Panc1 (cell line): Measurements from ENCODE around the gene PRKACA. TPM values are rescaled to one million over a fixed set of nuclear protein-coding genes. Genes with fewer than 3 reads are reported as not detected.

ENCODE experiments used
- ATAC-seq: fragments of 200-7000 bp; cut with Tn5 transposase; 2 replicates; pipeline ENCODE4 v1.9.1; 2020; ENCODE audit warnings: mild to moderate bottlenecking, moderate library complexity
- BruUV-seq: library from RNA; stranded (reverse); fragments of 400-500 nt; replicated peaks from 2 replicates; lab custom pipeline; 2021; lab: Mats Ljungman, UMichigan
- CTCF ChIA-PET: fragments of 300-600 bp; sonication (Branson Sonifier 250); formaldehyde crosslinking; loops from one replicate; lab custom pipeline; 2022; ENCODE audit warnings: antibody characterized with exemption; lab: Charles Lee
- POLR2A ChIA-PET: fragments of 300-600 bp; sonication (Branson Sonifier 250); formaldehyde crosslinking; loops from one replicate; lab custom pipeline; 2022; ENCODE audit warnings: antibody characterized with exemption; lab: Charles Lee
- DNase-seq: peaks from one replicate; pipeline ENCODE4 v3.0.0-alpha.2; 2010; ENCODE audit warnings: low read depth, low spot score
- H3K27ac ChIP-seq: 2 replicates; pipeline ENCODE4 v1.5.1; 2011; ENCODE audit warnings: mild to moderate bottlenecking, low read length, inconsistent platforms
- H3K27me3 ChIP-seq: fragments of 200-500 bp; sonication (Bioruptor generic); 2 replicates; pipeline ENCODE4 v1.6.0; 2014; ENCODE audit warnings: low read length, inconsistent platforms; ENCODE audit not compliant: control insufficient read depth, insufficient read depth
- H3K36me3 ChIP-seq: fragments of 200-500 bp; sonication (Bioruptor generic); 2 replicates; pipeline ENCODE4 v1.5.1; 2014; ENCODE audit warnings: inconsistent platforms, mild to moderate bottlenecking, low read length, moderate library complexity; ENCODE audit not compliant: control insufficient read depth, insufficient read depth
- H3K4me1 ChIP-seq: 2 replicates; pipeline ENCODE4 v1.5.1; 2011; ENCODE audit warnings: inconsistent platforms, mild to moderate bottlenecking, low read length, moderate library complexity; ENCODE audit not compliant: control insufficient read depth, insufficient read depth
- H3K4me3 ChIP-seq, 2 experiments: 2 replicates each; pipeline ENCODE4 v1.5.1; 2011 to 2012; ENCODE audit warnings: low read depth in 2 of 2, low read length in 2 of 2, mild to moderate bottlenecking in 2 of 2, inconsistent platforms in 1 of 2, moderate library complexity in 1 of 2
- H3K9me3 ChIP-seq: fragments of 200-500 bp; sonication (Bioruptor generic); 2 replicates; pipeline ENCODE4 v1.5.1; 2014; ENCODE audit warnings: low read depth, mild to moderate bottlenecking, inconsistent platforms, low read length, moderate library complexity; ENCODE audit not compliant: control insufficient read depth, insufficient read depth
- CTCF ChIP-seq: fragments of 450-650 bp; IDR thresholded peaks from 2 replicates; pipeline ENCODE4 v1.5.1; 2017; ENCODE audit warnings: mild to moderate bottlenecking
- POLR2AphosphoS5 ChIP-seq: IDR thresholded peaks from 2 replicates; pipeline ENCODE4 v1.6.1; 2012; ENCODE audit warnings: mild to moderate bottlenecking, low read depth, low read length, moderate library complexity
- SIN3A ChIP-seq: IDR thresholded peaks from 2 replicates; pipeline ENCODE4 v1.6.1; 2012; ENCODE audit warnings: low read depth, mild to moderate bottlenecking, low read length, moderate library complexity, borderline replicate concordance; ENCODE audit not compliant: insufficient read depth
- TCF7L2 ChIP-seq: IDR thresholded peaks from 2 replicates; pipeline ENCODE4 v1.6.1; 2011; ENCODE audit warnings: mild to moderate bottlenecking, low read depth, low read length, inconsistent platforms
- in situ Hi-C: cut with HindIII; loops from 2 replicates; pipeline ENCODE4 v1.10.0; 2016; ENCODE audit warnings: low sequenced_read_pairs, low pct_unique_long_range_greater_than_20kb
- intact Hi-C: fragments of 100-400 bp; cut with micrococcal nuclease; formaldehyde crosslinking; loops from one replicate; pipeline ENCODE4 v1.10.0; 2022; ENCODE audit not compliant: unreplicated experiment
- total RNA-seq: library from RNA; stranded (reverse); gene quantifications from one replicate; pipeline ENCODE4 v1.2.1, GENCODE V29; 2021; ENCODE audit not compliant: unreplicated experiment
- TF ChIP-seq, protein P1 (sequence below), 2 experiments: IDR thresholded peaks; 2 replicates each; pipeline ENCODE4 v1.6.1; 2011 to 2012; ENCODE audit warnings: low read depth in 2 of 2, control low read depth in 1 of 2, low read length in 1 of 2, mild to moderate bottlenecking in 1 of 2, moderate library complexity in 1 of 2; ENCODE audit not compliant: insufficient read depth in 1 of 2

Gene PRKACA
- total RNA-seq, 1 experiment from 2014 or later: 70.8 TPM

DNA sequence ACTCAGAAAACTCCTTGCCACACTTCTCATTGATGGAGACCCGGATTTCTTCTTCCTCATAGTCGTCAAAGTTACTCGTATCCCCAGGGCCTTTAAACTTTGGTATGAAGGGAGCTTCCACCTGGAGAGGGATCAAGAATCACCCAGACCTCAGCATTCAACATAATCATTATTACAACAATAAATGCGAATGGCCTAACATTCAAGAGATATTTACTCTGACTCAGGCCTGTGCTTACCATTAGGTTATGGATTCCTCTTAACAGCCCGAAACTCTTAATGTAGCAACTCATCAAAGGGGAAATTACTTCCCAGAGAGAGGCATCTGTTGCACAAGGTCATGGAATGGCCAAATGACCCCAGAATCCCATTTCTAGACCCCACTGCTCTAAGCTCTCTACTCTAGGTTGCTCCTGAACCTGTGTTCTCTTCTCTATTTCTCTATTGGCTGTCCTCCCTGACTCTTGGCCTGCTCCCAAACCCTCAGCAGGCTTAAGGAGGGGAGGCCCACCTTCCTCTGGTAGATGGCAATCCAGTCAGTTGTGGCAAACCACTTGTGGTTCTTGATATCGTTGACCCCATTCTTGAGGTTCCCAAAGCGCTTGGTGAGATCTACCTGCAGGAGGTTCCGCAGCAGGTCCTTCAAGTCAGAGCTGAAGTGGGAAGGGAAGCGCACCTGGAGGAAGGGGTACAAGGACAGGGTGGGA, 24.3 kb downstream of the PRKACA start:
- peaks cover 4% of the 10 kb centered on the region for H3K4me1 ChIP-seq
- POLR2A ChIA-PET: interaction anchor here (0.6 kb wide), 1 partner anchor 12 kb away, joined by 10 read pairs; no protein-coding TSS in a partner anchor
- H3K27me3 ChIP-seq: no peaks in the 10 kb centered on the region
- in situ Hi-C loops: no loop called here
- H3K36me3 ChIP-seq: no peaks in the 10 kb centered on the region; the same call in 1 of the 2 replicates
- H3K27ac ChIP-seq: no peak overlapping the region
- no peak for DNase-seq
- intact Hi-C loops: no loop called here
- H3K4me3 ChIP-seq: no peak overlapping the region
- CTCF ChIA-PET: no interaction called here
- no peak for ATAC-seq
- peaks cover 3% of the 10 kb centered on the region; the same call in 1 of the 2 replicates for H3K9me3 ChIP-seq
- BruUV-seq: no TSS peak
- TF ChIP-seq TCF7L2 (no peak), SIN3A (no peak), POLR2AphosphoS5 (peak; percentile 33; the same call in 1 of the 2 replicates)
- TF ChIP-seq, protein P1, sequence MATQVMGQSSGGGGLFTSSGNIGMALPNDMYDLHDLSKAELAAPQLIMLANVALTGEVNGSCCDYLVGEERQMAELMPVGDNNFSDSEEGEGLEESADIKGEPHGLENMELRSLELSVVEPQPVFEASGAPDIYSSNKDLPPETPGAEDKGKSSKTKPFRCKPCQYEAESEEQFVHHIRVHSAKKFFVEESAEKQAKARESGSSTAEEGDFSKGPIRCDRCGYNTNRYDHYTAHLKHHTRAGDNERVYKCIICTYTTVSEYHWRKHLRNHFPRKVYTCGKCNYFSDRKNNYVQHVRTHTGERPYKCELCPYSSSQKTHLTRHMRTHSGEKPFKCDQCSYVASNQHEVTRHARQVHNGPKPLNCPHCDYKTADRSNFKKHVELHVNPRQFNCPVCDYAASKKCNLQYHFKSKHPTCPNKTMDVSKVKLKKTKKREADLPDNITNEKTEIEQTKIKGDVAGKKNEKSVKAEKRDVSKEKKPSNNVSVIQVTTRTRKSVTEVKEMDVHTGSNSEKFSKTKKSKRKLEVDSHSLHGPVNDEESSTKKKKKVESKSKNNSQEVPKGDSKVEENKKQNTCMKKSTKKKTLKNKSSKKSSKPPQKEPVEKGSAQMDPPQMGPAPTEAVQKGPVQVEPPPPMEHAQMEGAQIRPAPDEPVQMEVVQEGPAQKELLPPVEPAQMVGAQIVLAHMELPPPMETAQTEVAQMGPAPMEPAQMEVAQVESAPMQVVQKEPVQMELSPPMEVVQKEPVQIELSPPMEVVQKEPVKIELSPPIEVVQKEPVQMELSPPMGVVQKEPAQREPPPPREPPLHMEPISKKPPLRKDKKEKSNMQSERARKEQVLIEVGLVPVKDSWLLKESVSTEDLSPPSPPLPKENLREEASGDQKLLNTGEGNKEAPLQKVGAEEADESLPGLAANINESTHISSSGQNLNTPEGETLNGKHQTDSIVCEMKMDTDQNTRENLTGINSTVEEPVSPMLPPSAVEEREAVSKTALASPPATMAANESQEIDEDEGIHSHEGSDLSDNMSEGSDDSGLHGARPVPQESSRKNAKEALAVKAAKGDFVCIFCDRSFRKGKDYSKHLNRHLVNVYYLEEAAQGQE (IDR thresholded peaks at IDR 0.05; ENCODE audit: insufficient read depth in 1 of 2, low read depth in 2 of 2, low read length in 1 of 2): no peak

DNA sequence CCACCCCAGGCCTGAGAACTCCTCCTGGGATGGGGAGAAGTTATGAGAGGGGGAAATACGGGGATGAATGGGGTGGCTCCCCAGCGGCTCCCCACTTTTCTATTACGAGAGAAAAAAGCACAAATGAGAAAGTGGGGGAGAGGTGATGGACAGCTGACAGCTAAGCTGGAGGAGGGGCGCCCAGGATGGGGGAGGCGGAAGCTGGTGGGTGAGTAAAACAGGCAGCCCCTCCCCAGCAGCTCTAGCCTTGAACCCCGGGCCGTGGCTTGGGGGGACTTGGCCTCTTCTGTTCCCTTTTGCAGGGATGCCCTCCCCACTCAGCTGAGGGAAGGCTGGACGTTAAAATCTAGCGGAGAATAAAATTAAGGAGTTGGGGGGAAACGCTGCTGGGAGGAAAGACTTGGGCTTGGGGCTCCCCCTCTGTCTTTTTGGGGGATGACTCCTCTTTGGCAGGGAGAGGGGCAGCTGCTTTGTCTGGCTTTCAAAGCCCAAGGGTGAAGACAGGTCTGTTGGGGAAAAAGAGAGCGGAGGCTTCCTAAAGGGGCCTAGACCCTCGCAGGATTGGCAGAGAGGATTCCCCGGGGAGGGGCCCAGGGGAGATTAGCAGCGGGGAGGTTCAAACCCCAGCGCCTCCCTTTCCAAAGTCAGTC, 25.6 kb downstream of the PRKACA start:
- Histone ChIP-seq H3K36me3 (no peaks in the 10 kb centered on the region; the same call in 1 of the 2 replicates), H3K27me3 (no peaks in the 10 kb centered on the region), H3K27ac (peak overlapping the region; percentile 89), H3K9me3 (peaks cover 3% of the 10 kb centered on the region; the same call in 1 of the 2 replicates), H3K4me3 (peak overlapping the region; percentile 64 to 66), H3K4me1 (peaks cover 4% of the 10 kb centered on the region)
- DNase-seq: no peak
- intact Hi-C loops (no loop called here), in situ Hi-C loops (no loop called here)
- BruUV-seq: TSS peak; percentile 83
- ATAC-seq: no peak; the same call in 1 of the 2 replicates
- ChIA-PET CTCF (no interaction called here), POLR2A (no interaction called here)
- TF ChIP-seq CTCF: no peak
